ENCODE measurements around the gene RAX2.
"Not testable (repeated sequence)": the region's sequence is repeated elsewhere in the genome, so short reads cannot be mapped to it uniquely, and the experiment has no call there.

RAX2 gene

DNA sequence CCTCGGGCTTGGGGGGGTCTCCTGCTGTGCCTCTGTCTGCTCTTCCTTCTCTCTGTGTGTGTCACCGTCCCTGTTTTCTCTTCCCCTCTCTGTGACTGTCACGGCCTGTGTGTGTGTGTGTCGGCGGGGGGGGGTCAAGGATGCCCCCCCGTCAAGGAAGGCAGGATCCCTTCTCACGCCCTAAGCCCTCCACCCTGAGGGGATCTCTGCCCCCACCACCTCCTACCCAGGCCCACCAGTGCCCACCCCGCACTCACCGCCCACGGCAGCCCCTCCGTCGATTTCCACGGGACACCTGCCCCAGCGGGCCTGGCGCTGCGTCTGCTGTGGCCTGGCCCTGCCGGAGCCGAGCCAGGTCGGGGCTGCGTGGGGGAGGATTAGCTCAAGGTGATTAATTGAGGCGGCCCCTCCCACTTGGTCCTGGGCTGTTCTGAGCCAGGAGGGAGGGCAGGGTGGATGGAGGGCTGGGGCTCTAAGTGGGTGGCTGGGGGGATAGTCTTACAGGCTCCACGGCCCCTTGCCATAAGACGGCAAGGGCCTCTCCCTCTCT is at the start of gene RAX2:
Gene RAX2, minus strand, starts transcription at position 323 of the 550 bp plus-strand sequence. CDS start 486 bp downstream, outside the sequence.
- no peak for DNase-seq

DNA sequence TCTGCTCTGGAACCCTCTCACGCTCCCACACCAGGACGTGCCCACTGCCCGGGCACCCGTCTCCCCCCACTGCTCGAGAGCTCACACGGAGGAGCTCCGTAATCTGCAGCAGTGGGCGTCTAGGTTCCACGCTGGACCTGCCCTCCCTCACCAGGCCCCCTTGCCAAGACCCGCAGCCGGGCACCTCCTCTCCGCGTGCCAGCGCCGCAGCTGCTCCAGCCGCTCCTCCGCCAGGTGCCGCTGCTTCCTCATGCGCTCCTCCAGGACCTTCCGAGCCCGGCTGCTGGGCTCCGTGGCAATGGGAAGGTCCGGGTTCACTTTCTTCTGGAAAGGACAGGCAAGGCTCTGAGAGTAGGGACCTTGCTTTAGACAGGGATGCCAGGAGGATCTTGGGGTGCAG is 49.1 kb upstream of the RAX2 start:
- no peak for DNase-seq

DNA sequence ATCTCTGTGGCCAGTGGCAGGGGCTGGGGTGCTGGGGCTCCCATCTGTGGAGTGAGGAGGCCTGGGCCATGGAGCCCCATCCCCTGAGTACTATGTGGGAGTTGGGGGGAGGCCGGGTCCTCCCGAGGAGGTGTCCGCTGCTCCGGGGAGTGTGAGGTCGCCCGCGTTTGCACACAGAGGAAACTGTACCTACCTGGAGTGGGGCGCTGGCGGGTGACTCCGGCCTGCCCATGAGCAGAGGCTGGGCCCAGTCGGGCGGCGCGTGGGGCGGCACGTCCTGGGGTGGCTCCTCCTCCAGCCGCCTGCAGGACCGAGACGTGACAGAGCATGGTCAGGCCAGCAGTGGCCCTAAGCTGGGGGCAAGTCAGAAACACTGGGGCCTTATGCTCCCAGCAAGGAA is 48.0 kb upstream of the RAX2 start:
- DNase-seq = no peak

DNA sequence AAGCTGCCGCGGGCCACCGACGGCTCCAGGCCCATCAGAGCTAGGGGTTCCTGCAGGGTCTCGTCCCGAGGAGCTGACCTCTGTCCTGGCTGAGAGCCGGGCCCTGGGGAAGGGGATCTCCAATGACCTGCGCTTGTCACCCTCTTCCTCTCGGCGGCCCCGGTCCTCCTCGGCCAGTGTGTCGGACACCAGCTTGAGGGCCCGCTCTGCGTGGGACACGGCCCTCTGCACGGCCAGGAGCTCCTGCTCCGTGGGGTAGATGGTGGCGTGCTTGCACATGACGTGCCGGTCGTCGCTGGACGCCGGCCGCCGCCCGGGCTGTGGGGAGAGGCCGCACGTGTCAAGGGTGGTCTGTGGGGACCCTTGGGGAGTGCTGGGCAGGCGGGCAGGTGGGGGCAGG is 46.9 kb upstream of the RAX2 start:
- DNase-seq = no peak

DNA sequence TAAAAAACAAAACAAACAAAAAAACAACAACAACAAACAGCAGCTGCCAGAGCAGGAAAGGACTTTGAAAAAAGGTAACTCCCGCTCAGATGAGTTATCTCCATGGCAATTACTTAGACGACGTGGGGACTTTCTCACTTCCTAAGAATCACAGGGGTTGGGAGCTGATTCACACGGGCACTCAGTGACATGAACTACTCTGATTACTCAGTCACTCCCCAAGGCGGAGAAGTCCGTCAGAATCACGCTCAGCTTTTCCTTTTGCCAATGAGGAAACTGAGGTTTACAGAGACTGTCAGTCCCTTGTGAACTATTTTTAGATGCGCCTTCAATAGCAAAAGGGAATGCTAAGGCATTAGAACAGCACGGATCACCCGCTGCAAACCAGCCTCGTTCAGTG is 46.4 kb upstream of the RAX2 start:
- peak; percentile 40 to 71 for DNase-seq

DNA sequence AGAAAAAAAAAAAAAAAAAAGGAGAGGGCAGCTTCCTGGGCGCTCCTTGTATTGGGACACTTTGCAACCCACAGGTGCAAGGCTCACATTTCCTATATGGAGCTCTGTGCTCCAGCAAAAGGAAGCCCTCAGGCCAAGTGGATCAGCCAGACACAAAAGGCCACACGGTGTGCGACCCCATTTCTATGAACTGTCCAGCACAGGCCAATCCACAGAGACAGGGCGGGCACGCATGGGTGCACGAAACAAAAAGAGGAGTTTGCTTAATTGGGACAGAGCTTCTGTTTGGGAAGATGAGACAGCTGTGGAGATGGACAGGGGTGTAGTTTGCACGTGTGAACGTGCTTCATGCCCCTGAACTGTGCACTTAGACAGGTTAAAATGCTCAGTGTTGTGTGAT is 45.7 kb upstream of the RAX2 start:
- no peak for DNase-seq

DNA sequence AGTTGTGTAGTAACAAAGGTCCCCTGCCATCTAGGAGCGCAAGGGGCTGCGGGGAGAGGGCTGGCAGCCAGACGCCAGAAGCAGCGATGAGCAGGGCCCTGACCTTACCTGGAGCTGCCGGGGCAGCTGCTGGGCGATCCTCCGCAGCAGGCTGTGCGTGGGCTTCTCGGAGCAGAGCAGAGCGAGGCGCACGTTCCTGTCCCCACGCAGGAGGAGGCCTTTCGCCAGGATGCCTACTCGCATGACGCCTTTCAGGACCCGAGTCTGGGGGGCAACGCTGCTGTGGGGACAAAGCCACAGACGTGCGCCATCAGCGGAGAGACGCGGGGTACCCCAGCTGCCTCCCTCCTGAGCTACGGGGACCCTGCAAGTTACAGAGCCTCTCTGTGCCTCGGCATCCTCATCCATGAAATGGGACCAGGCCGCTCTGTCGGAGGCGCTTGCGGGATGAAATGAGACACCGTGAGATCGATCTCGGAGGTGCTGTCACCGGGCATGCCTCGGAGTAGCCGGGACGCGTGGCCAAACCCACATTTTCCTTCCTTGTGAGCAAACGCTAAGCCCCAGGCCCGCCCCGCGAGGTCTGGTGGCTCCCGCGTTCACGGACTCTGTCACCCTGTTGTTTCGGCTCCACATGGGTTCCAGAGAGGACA is 44.7 kb upstream of the RAX2 start:
- no peak for DNase-seq

DNA sequence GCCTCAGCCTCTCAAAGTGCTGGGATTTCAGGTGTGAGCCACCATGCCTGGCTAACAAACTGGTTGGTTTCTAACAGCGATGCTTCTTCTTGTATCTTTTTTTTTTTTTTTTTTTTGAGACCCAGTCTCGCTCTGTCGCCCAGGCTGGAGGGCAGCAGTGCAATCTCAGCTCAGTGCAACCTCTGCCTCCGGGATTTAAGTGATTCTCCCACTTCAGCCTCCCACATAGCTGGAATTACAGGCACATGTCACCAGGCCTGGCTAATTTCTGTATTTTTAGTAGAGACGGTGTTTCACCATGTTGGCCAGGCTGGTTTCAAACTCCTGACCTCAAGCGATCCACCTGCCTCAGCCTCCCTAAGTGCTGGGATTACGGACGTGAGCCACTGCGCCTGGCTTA is 44.1 kb upstream of the RAX2 start:
- DNase-seq = not testable (repeated sequence)

DNA sequence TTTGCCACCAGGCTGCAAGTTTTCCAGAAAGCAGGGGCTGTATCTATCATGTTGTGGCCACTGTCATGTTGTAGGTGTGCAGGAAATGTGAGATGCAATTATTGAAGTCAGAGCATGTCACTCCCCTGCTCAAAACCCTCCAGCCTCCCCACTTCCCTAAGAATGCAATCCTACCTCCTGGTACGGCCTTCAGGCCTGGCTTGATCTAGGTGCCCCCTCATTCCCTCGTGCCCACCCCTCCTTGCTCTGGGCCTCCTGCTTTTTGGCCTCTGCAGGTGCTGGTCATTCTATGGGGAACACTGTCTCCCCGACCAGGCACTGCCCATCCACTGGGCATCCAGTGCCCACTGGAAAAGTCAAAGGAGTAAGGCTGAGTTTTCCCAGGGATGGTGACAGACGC is 42.6 kb upstream of the RAX2 start:
- no peak for DNase-seq

DNA sequence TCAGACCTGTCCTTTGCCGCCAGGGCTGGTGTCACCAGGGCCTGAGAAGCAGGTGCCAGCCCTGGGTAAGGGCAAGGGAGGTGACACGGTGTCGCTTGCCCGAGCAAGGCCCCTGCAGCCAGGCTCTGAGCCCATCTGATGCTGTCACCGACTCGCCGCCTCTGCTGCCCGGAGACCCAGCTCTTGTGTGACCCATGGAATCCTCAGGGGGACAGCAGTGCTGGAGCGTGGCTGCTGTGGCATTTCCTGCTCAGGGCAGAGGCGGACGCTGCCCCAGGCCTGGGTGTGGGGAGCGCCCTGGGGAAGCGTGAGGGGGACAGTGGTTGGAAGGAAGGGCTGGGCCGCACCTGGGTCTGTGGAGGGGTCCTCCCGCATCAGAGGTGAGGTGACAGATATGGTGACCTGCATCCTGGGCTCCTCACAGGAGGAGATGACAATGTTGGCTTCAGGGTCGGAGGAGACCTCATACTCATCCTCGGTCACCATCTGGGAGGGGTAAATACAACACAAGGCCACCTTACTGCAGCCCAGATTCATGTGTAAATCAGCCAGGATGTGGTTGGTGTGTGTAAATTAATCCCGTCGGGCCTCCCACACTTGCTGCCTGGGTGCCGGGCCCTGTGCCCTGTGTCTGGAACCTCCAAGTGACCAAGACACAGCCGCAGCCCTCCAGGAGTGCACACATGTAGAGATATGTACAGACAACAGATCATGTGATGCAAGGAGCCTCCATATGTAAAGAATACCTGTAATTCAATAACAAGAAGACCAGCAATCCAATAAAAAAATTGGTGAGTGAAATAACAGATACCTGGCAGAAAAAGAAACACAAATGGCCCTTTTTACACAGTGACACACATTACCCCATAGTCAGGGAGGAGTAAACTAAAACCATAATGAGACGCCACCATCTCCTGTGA is 41.7 kb upstream of the RAX2 start:
- no peak for DNase-seq

DNA sequence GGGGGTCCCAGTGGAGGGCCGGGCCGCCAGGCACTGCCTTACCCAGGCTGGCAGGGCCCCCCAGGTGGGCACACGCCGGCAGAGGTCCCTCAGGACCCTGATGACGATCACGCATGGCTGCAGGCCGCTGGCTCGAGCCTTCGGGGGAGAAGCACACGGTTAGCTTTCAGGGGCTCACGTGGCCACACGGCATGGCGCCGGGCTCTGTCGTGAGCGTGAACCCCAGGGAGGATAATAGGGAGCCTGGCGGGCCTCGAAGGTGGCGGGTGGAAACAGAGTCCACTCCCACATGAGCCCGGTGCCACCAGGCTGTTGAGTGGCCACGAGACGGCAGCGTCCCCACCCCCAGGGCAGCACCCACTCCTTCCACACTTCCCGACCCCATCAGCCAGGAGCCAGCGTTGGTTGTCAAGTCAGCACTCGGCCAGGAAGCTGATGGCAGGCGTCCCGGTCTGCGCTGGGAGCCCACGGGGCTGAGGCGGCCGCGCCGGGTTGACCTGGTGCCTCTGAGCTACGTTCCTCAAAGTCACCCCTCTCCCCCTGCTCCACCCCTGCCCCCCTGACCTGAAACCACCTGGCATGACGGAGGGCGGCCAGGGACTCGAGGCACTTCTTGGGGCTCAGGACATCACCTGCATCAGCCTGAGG is 38.8 kb upstream of the RAX2 start:
- DNase-seq = no peak

DNA sequence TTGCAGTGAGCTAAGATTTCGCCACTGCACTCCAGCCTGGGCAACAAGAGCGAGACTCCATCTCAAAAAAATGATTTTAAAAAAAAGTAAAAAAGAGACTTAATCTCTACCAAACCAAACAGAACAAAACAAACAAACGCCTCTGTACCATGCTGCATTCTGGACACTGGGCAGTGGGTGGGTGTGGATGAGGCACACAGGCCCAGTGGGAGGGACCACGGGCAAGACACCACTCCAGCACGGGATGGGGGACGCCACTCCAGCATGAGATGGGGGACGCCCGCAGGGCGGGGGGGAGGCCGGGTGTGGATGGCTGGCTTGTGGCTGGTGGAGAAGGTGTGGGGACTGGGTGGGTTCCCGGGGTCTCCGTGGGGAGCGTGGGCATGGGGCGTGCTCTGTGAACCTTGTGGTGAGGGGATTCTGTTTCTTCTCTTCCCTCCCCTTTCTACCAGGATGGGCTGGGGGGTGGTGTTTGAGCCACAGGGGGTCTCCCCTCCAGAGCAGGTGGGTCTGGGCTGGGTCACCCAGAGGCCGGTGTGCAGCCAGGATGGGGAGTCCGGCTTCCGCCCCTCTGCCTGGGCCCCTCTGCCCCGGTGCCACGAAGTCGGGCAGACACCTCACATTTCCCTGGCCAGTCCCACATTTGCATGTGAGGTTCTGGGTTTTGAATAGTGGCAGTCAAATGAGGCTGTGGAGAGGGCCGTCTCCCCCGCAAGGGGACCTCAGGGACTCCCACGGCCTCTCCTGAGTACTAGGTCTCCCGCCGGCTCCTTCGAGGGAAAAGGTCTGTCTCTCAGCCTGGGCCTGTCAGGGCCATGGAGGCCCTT is 38.1 kb upstream of the RAX2 start:
- DNase-seq = no peak

DNA sequence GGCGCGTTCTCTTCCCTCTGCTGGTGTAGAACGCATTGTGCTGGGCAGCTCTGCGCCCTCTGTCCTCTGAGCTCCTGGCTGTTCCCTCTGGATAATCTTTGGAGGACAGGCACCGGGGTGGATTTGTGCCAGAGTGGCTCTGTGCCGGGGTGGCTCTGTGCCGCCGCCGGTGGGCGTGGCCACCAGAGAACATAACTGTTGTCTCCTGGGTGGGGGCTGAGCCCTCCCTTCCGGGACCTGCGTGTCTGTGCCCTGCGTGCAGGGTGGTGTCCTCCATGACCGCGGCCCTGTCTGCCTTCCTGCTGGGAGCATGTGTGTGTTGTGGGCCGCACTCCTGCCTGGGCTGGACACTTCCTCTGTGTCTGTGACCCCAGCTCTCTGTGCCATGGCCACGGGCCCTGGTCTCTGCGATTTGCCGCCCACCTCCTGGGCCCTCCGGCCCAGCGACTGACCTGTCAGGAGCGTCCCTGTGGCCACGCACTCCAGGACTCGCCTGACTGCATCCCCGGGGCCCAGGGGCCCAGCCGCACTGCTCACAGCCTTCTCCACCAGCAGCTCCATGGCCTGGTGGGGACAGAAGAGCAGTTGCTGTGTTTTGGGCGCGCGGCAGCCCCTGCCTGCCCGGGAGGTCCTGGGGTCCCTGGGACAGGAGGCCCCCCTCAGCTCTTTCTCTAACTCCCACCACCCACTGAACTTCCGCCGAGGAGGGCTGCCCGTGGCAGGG is 36.6 kb upstream of the RAX2 start:
- no peak for DNase-seq

DNA sequence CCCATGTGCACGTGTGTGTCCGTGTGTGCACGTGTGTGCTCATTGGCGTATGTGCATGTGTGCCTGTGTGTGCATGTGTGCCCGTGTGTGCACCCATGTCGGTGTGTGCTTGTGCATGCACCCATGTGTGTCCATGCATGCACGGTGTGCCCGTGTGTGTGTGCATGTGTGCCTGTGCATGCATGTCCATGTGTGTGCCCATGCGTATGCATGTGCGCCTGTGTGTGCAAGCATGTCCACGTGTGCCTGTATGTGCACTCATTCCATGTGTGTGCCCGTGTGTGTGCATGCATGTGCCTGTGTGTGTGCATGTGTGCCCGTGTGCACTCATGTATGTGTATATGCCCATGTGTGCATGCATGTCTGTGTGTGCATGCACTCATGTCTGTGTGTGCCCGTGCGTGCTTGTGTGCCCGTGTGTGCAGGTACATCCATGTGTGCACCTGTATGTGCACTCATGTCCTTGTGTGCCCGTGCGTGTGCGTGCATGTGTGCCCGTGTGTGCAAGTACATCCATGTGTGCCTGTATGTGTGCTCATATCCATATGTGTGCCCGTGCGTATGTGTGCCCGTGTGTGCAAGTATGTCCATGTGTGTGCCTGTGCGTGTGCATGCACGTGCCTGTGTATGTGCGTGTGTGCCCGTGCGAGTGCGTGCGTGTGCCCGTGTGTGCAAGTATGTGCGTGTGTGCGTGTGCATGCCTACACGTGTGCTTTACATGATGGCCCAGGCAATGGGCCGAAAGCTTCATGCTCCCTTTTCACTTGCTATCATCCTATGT is 35.7 kb upstream of the RAX2 start:
- no peak for DNase-seq

DNA sequence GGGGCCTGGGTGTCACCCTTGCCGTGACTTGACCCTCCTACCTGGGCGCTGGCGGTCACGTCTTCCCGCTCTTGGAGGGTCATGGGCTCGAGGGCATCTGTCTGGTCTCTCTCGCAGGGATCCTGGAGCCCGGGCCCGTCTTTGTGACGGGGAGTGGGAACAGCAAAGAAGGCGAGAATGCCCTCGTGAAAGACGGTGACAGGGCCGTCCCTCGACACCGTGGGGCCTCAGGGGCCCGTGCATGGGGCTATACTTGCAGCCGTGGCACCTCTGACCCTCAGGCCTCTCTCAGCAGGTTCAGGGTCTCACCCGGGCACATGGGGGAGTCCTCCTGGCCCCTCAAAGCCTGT is 35.1 kb upstream of the RAX2 start:
- no peak for DNase-seq

DNA sequence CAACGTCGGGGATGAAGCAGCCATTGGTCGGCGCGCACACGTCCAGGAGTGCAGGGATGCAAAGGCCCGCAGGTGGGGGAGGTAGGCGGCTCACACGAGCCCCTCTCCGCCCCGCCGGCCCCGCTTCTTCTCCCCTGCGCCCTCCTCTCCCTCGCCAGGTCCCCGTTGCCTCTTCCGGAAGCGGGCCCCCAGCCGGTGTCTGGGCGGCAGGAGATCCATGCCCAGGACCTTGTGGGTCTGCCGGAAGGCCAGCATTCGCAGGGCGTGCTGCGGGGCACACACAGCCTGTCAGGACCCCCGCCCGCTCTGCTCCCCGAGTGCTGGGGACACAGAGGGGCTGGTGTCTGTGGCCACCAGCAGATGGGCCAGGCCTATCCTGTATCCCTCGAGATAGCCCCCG is 33.8 kb upstream of the RAX2 start:
- DNase-seq = no peak

DNA sequence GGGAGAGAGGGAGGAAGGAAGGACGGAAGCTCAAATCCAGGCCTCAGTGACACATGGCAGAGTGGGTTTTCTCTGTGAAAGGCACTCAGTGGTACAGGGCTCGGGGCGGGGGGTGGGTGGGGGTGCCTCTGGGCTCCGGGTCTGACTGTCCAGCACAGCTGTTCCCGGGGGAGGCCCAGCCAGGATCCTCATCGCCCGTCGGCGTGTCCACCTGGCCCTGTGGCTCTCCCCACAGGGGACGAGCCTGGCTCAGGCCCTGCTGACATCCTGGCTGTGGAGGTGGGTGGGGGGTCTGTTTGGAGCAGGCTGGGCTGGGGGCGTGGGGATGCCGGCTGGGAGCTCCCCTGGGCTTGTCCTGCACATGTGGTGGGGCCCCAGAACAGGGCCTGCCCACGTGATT is 32.4 kb upstream of the RAX2 start:
- no peak for DNase-seq

DNA sequence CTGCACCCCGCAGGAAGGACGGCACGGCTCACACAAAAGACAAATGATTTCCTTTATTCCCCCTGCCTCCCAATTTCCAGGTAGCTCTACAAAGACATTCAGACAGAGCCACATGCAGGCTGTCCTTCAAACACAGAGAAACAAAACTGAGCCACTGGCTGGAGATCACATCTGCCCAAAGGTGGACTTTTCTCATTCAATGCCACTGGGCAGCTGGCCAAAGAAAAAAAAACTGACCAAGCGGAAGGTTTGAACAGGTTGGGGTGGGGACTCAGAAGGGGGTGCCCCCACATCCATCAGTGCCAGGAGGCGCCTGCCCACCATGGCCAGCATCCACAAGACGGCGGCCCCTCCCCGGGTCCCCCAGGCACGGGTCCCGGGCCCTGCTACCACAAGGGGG is 32.0 kb upstream of the RAX2 start:
- no peak for DNase-seq

DNA sequence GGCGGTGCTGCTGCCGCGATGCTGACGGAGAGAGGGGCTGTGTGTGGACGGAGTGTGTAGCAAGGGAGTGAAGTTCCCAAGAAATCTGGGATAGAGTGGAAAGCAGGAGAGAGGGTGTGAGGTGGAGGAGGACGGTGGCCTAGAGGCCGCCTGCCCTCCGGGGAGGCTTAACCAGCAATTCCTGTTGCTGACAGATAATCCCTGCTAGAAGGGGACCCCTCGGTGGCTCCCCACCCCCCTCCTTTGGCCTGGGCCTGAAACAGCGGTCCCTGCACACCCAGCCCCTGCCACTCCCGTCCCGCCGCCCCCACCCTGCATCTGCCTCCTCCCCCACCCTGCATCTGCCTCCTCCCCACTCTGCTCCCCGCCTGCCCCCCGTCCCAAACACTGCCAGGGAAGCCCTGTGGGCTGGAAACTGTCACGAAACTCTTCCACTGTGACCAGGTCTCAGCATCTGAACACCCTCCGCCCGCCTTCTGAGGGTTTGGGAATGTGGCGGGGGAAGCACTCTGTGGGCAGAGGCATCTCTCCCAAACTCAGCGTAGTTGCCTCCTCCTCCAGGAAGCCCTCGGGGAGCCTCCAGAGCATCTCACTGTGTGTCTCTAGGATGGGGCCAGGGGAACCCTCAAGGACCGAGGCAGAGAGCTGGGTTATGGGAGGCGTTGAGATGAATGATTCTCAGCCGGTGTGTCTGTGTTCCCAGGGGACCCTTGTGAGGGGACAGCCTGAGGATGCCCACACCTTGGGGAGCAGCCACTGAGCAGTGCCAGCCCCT is 31.3 kb upstream of the RAX2 start:
- DNase-seq = no peak

DNA sequence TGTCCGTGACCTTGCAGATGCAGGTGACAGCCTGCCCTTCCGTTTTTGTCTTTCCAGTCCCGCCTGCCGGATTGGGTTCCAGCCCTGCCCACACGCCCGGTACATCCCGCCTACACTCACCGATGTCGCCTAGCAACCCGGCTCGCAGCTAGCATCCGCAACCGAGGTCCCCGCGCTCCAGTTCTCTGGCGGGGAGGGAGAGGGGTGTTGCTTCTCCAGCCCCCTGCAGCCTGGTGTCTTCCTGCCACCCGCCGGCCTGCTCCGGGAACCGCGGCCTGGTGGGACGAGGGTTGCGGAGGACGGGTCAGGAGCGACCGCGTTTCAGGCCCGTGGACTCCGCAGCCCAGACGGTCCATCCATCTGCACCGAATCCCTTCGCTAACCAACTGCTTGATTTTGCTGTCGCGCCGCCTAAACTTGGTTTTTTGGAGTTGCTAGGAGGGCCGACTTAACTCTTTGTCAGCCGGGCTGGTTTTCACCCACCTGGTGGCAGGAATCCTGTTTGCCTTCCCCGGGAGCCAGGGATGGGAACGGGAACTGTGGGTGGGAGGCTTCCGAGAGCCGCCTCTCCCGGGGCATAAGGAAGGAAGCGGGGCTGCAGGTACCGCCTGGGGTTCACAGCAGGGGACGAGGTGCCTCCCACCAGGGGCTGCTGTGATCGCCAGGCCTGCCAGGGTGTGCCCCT is 29.5 kb upstream of the RAX2 start:
- no peak for DNase-seq
